ENCODE results near the gene ZC3H18. TPM values are rescaled to one million over a fixed set of nuclear protein-coding genes. Genes with fewer than 3 reads are reported as not detected.

The ZC3H18 gene
- total RNA-seq, result 12.9 and 21.3 TPM in 2 replicates

DNA sequence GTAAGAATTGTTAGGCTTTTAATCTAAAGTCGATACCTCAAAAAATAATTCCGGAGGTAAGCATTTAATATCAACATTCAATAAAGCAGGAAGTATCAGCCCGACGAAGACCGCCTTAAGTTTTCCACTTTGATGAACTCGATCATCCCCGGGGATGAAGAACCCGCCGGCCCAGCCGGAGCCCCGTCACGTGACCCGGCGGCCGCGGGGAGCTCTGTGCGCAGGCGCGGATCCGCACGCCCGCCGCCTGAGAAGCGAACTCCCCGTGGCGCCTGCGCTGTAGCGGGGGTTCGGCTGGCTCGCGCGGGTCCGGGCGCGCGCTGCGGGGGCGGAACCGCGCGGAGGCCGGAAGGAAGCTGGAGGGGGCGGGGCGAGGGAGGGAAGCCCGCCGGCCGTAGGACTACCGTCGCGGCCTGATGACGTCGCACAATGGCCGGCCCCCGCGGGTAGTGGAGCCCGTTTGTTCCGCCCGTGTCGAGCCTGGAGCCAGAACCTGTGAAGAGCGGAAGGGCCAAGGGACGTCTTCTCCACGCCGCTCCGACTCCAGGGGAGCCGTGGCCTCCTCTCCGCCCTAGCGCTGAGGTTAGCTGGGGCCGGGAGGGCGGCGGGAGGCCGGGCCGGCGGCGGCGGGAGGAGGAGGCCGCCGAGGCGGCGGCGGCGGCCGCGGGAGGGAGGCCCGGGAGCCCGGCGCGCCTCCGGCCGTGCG lies at the start of gene ZC3H18:
Gene ZC3H18, plus strand, starts transcription at position 419 of the 706 bp plus-strand sequence. CDS start 6,721 bp downstream, outside the sequence.

DNA sequence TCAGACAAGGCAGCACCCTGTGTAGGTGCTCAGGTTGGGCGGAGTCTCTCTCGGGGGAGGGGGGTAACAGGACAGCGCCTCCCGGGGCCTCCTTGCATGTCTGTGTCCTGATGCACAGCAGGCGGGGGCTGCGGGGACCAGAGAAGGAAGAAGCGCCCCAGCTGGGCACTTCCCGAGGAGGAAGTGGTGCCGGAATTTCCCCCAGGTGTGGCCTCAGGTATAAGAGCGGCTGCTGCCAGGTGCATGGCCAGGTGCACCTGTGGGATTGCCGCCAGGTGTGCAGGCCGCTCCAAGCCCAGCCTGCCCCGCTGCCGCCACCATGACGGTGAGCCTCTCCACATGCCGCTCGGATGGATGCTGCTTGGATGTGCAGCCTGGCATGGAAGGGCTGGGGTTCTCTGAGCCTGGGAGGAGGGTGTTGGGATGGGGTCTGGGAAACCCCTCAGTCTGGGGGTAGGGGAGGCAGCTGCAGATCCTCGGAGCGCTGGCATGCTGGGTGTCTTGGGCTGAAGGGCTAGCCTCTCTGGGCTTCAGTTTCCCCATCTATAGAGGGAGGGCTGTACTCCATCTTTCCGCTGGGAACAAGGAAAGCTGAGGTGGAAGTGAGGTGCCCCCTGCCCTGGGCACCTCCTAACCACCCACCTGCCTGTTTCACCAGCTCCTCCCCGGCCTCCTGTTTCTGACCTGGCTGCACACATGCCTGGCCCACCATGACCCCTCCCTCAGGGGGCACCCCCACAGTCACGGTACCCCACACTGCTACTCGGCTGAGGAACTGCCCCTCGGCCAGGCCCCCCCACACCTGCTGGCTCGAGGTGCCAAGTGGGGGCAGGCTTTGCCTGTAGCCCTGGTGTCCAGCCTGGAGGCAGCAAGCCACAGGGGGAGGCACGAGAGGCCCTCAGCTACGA lies 68.4 kb downstream of the ZC3H18 start, which contains the start of gene IL17C:
Gene IL17C, plus strand, starts transcription at position 250 of the 908 bp plus-strand sequence. Its CDS starts 70 bp downstream, at position 320.

GRCh38 chr16:88650749-88651275 lies 80.6 kb downstream of the ZC3H18 start, which contains the start of gene CYBA:
CYBA (minus strand) TSS chr16:88651053; CDS start chr16:88651013, 40 bp downstream.

DNA sequence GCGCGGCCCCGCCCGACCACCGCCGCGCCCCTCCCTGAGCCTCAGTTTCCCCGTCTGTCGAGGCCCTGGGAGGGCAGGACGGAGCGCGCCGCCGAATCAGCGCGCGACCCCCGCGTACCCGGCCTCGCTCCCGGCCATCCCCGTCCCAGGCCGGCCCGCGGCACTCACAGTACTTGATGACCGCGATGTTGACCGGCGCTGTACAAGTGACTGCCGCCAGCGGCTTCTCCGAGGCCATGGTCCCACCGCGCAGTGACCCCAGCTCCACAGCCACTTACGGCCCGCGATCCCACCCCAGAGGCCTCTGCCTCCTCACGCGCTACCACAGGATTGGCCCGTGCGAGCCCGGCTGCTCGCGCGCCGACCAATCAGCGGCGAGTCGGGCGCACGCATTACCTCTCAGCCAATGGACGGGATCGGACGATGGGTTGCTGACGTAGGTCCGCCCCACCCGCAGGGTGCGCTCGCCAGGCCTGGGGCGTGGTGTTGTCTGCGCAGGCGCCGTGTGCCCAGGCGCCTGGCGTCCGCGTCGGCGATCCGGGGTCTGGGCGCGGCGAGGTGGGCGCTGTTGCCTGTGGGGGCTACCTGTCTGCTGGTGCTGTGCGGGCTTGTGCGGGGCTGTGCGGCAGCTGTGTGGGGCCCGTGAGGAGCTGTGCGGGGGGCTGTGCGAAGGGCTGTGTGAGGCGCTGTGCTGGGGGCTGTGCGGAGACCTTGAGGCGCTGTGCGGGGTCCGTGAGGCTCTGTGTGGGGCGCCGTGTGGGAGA lies 92.8 kb downstream of the ZC3H18 start, which contains the start of gene MVD:
Gene MVD, minus strand, starts transcription at position 249 of the 764 bp plus-strand sequence. Its CDS starts 11 bp downstream, at position 238.

Other genes starting within 250 kb of the ZC3H18 start
- 2.5 and 2.9 TPM in 2 replicates for gene ZNF469, start 187.4 kb upstream of the ZC3H18 start, total RNA-seq
- 1.5 and 2.2 TPM in 2 replicates for gene ZFPM1, start 117.1 kb upstream of the ZC3H18 start, total RNA-seq
- not detected in 2 replicates for gene IL17C, start 68.2 kb downstream of the ZC3H18 start, total RNA-seq
- gene CYBA, start 80.7 kb downstream of the ZC3H18 start, total RNA-seq, result 31.6 and 59.8 TPM in 2 replicates
- gene MVD, start 92.7 kb downstream of the ZC3H18 start, total RNA-seq, result 123 and 139 TPM in 2 replicates
- gene SNAI3, start 116.1 kb downstream of the ZC3H18 start, total RNA-seq, result not detected in 2 replicates
- 8.5 and 12.7 TPM in 2 replicates for gene RNF166, start 136.0 kb downstream of the ZC3H18 start, total RNA-seq
- 20.6 and 29.5 TPM in 2 replicates for gene CTU2, start 136.1 kb downstream of the ZC3H18 start, total RNA-seq
- 213 and 214 TPM in 2 replicates for gene PIEZO1, start 214.8 kb downstream of the ZC3H18 start, total RNA-seq
- gene CDT1, start 233.4 kb downstream of the ZC3H18 start, total RNA-seq, result 16.5 and 27.0 TPM in 2 replicates
- gene APRT, start 241.5 kb downstream of the ZC3H18 start, total RNA-seq, result 72.3 and 102 TPM in 2 replicates